Subcutaneous adipose tissue (tissue), 4 donors: ENCODE results near the gene RBM19. TPM values are rescaled to one million over a fixed set of nuclear protein-coding genes. Genes with fewer than 3 reads are reported as not detected.

Source experiments
- CTCF ChIP-seq: fragments of 450-650 bp; IDR thresholded peaks from one replicate; pipeline ENCODE4 v1.5.1; 2016; ENCODE audit warnings: low read depth, mild to moderate bottlenecking, control low read depth, antibody characterized with exemption, moderate library complexity
- total RNA-seq, 4 donors: library from RNA; depleted of rRNA; stranded (reverse); fragments of >200 nt; gene quantifications; one replicate each; pipeline ENCODE4 v1.1.0, GENCODE V29; 2016

The RBM19 gene
- total RNA-seq, 4 donors from 2014 or later = 19.2 to 54.4 (median 32.1) TPM

GRCh38 chr12:113866496-113866895 is 99.6 kb downstream of the RBM19 start:
- no peak for TF ChIP-seq CTCF

- no peak for TF ChIP-seq CTCF
Observed at GRCh38 chr12:113863455-113863845, 102.7 kb downstream of the RBM19 start.

- no peak for TF ChIP-seq CTCF
Observed at GRCh38 chr12:113862590-113863454, 103.3 kb downstream of the RBM19 start.

GRCh38 chr12:113861708-113862312 is 104.3 kb downstream of the RBM19 start:
- no peak for TF ChIP-seq CTCF

DNA sequence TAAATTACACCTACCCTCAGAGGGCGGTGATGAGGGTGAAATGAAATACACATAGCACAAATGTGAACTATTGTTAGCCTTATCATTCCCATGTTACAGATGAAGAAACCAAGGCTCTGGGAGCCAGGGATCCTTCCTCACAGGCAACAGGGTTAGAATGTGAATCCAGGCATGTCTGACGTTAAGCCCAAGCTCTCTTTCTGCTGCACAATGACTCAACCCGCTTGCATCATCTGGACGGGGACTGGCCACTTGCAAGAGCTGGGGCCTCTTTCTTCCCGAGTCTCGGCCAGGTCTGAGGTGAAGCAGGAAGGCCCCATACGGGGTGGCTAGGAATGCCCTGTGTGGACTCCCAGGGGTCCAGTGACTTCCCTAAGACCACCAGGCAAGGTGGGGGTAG is 105.2 kb downstream of the RBM19 start:
- TF ChIP-seq CTCF = no peak

DNA sequence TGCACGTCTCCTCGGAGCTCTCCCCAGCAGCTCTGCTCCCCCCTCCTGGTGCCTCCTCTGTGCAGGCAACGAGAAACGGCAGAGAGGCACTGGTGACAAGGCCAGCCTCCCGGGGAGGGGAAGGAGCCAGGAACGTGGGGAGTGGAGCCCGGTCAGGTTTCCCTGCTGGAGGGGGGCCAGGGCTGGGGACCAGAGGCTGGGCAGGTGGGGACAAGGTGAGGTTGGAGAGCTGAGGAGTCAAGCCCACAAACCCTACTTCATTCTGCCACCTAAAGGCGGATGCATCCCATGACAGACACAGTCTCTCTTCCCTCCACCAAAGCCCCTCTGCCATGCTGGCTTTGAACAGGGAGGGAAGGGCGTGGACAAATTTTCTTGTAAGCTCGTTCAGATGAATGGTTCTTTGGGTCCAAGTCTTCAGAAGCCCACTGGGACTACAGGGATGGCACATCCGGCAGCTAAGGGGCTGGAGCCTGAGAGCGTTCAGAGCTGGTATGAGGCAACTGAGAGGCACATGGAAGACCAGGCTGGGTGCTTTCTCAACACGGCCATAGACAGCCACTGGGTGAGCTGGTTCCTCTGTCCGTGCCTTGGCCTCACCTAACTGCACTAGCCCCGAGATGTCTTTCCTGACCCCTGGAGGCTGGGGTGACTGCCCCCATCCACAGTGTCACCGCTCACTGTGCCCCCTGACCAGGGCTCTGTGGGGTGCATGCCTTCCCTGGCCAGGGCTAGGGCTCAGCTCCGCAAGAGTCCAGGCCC is 105.9 kb downstream of the RBM19 start:
- TF ChIP-seq CTCF = no peak

- TF ChIP-seq CTCF = no peak
Observed at GRCh38 chr12:113858841-113859386, 107.2 kb downstream of the RBM19 start.
